Coronary artery (tissue), 2 donors: Measurements from ENCODE around the gene TSKU.

Experiments
- DNase-seq: peaks from one replicate; pipeline ENCODE4 v3.0.0-alpha.2; 2017; ENCODE audit warnings: low spot score
- H3K27ac ChIP-seq, 2 donors: fragments of 200-600 bp; sonication (generic); one replicate each; pipeline ENCODE4 v1.5.1; 2016 to 2019
- H3K4me3 ChIP-seq: fragments of 200-600 bp; sonication (generic); 2 replicates; pipeline ENCODE4 v1.5.1; 2016; ENCODE audit warnings: mild to moderate bottlenecking, moderate library complexity
- TF ChIP-seq, protein P1 (sequence below): fragments of 200-600 bp; sonication (generic); IDR thresholded peaks from one replicate; pipeline ENCODE4 v1.5.1; 2019; ENCODE audit warnings: antibody characterized with exemption

TSKU gene

DNA sequence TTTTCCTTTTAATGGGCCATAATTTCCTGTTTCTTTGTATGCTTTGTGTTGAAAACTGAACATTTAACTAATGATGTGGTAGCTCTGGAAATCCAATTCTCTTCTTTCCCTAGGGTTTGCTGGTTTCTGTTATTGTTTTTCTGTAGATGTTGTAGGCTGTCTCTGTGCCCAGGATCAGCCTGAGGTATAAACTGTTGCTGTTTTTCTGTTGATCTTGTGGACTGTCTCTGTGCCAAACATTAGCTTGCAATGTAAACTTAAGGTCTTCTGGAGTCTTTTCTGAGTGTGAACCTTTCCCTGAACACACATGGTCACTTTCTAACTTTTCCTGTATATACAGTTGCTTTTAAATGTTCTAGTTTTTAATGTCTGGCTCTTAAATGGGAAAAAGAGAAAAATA is 5.9 kb upstream of the TSKU start:
- Histone ChIP-seq H3K4me3 (no peak overlapping the region), H3K27ac (no peak overlapping the region)
- TF ChIP-seq, protein P1, sequence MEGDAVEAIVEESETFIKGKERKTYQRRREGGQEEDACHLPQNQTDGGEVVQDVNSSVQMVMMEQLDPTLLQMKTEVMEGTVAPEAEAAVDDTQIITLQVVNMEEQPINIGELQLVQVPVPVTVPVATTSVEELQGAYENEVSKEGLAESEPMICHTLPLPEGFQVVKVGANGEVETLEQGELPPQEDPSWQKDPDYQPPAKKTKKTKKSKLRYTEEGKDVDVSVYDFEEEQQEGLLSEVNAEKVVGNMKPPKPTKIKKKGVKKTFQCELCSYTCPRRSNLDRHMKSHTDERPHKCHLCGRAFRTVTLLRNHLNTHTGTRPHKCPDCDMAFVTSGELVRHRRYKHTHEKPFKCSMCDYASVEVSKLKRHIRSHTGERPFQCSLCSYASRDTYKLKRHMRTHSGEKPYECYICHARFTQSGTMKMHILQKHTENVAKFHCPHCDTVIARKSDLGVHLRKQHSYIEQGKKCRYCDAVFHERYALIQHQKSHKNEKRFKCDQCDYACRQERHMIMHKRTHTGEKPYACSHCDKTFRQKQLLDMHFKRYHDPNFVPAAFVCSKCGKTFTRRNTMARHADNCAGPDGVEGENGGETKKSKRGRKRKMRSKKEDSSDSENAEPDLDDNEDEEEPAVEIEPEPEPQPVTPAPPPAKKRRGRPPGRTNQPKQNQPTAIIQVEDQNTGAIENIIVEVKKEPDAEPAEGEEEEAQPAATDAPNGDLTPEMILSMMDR = no peak
- DNase-seq = no peak

DNA sequence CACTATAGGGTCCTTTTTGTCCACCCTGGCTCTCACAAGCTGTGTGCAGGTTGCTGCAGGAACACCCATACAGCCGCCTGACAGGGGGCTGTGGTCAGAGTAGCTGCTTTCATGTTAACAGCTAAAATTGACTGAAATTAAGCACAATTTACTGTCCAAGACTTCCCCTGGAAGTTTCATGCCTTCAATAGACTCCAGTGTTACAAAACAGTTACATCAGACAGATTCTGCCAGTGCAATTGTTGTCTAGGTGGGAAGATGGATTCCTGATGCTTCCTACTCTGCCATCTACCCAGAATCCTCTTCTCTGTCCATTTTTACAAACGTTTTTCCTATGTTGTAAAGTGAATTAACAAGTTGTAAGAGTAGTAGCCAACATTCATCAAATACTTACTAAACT is 5.3 kb upstream of the TSKU start:
- no peak overlapping the region for H3K27ac ChIP-seq
- DNase-seq = no peak
- TF ChIP-seq, protein P1 = no peak
- no peak overlapping the region for H3K4me3 ChIP-seq

DNA sequence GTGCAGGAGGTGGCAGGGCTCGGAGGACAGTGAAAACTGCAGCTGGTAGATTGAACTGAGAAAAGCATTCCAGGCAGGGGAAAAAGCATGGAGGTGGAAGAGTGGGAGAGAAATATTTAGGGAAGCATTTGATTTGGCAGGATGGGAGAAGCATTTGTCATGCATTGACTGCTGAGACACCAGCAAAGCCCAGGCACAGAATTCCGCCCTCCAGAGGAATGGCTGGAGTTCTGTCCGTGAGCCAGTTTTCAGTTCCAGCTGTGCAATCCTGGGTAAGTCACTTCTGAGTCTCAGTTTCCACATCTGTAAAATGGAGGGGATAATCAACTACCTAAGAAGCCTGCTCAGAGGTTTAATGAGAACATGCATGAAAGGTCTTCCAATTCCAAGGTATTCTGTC is 4.3 kb upstream of the TSKU start:
- Histone ChIP-seq H3K27ac (no peak overlapping the region), H3K4me3 (no peak overlapping the region)
- DNase-seq = no peak
- TF ChIP-seq, protein P1 = no peak

DNA sequence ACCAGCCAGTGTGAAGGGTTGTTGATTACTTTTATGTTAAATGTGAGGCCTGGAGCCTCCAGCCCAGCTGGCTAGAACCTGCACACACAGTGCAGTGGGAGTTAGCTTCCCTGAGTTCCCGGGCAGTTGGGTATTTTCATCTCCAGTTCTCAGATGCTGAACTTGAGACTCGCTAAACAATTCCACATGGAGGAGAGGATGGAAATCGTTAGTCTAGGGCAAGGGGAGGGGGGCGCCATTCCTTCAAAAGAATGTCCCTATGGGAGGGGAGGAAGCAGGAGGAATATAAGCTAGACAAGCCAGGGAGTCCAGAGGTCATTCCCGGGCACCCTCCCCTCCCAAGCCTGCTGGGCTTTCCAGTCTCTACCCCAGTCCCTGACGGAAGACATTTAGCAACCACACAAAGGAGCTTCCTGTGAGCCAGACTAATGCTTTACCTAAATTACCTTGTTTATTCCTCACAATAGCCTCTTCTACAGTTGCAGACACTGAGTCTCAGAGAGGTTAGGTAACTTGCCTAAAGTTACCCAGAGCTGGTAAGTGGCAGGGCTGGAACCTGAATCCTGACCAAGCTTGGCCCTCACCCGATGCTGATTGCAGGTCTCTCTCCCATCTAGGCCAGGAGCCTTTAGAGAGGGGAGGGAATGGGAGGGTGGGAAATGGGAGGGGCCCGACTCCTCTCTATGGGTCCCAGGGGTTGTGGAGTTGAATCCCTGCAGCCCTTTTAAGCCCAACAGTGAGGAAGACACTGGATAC is 1.9 kb upstream of the TSKU start:
- no peak overlapping the region for H3K4me3 ChIP-seq
- TF ChIP-seq, protein P1 = no peak
- no peak for DNase-seq
- H3K27ac ChIP-seq = peak overlapping the region in 1 of 2 donors; percentile 63

DNA sequence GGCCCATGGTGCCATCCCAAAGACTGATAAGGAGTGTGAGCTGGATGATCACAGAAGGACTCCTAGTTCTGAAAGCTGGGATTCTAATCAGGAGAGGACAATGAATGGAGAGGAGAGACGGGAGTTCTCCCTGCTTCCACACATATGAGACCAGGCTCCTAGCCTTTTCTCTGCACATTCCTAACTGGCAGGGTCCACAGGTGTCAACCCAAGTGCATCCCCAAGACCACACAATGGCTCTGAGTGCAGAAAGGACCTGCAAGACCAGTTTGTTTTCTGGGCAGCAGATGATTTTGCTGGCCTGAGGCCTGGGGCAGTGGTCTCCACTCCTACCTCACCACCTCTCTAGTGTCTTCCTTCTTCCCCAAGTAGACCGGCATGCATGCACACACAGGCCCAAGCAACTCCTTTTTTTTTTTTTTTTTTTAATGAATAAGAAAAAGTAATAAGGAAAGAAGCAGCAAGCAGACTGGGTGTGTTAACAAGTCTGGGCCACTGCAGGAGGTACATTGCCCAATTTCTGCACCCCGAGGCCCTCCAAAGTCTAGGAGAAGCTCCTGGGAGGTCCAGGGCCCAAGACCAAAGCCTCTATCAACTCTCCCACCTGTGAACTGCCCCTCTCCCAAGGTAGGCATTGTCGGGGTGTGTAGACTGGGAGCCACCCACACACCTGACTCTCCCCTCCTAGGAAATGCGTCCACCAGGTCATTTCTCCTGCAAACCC is 1.2 kb upstream of the TSKU start:
- TF ChIP-seq, protein P1 = no peak
- Histone ChIP-seq H3K4me3 (peak overlapping the region; percentile 86), H3K27ac (peak overlapping the region; percentile 92 to 98)
- DNase-seq = no peak

DNA sequence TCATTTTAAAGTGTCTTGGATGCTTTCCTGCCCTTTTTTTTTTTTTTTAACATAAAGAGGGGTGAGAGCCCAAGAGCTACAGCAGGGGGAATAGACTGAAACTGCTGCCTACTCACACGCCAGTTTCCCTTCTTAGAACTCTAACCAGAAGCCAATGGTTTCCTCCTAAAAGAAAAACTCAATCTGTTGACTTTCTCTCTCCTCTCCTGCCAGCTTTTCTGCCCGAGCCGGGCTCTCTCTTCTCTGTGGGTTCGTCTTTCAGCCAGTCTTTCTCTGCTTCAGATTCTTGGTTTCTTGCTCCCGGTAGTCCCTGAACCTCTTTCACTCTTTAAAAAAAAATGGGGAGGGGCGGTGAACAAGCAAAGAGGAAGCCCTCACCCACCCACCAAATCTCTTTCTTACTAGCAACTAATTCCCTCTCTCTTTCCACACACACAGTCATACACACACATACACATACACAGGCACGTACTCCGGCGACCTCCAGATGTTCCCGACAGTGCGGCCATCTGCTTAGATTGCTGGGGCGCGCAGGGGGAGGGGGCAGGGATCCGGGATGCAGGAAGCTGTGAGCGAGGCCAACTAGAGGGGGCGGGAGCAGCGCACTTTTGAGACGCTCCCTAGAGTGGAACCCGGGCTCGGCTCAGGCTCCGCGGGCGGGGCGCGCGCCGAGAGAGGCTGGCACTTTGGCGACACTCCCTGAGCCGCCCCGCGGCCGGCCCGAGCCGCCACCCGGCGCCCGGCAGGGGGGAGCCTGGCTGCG is 444 bp upstream of the TSKU start:
- H3K4me3 ChIP-seq = peak overlapping the region; percentile 86
- DNase-seq = peak; percentile 92
- TF ChIP-seq, protein P1 = no peak
- H3K27ac ChIP-seq = peak overlapping the region; percentile 92 to 98
